ENCODE data around the gene ABAT. TPM values are rescaled to one million over a fixed set of nuclear protein-coding genes. Genes with fewer than 3 reads are reported as not detected.
A peak's percentile ranks its signal among the peaks of the same experiment; 100 is the strongest.
"Not testable (repeated sequence)": the region's sequence is repeated elsewhere in the genome, so short reads cannot be mapped to it uniquely, and the experiment has no call there.

Gene ABAT
- total RNA-seq, 1 donor from 2014 or later = 378 TPM

GRCh38 chr16:8739151-8739550 is 64.7 kb downstream of the ABAT start:
- no peak for ATAC-seq

GRCh38 chr16:8739989-8740704 is 65.7 kb downstream of the ABAT start:
- ATAC-seq (peak; percentile 57), DNase-seq (ENCODE audit: low spot score) (peak; percentile 54)

More at GRCh38 chr16:8739151-8739550, 64.7 kb downstream of the ABAT start:
- DNase-seq (ENCODE audit: low spot score) = no peak

- DNase-seq (ENCODE audit: low spot score) (peak; percentile 84), ATAC-seq (peak; percentile 90)
Observed at GRCh38 chr16:8740775-8741355, 66.4 kb downstream of the ABAT start.

- ATAC-seq = no peak
- no peak for DNase-seq (ENCODE audit: low spot score)
Observed at GRCh38 chr16:8741636-8742035, 67.2 kb downstream of the ABAT start.

GRCh38 chr16:8742068-8742467 is 67.7 kb downstream of the ABAT start:
- peak; percentile 43 for ATAC-seq

GRCh38 chr16:8748944-8749343 is 74.5 kb downstream of the ABAT start:
- not testable (repeated sequence) for DNase-seq (ENCODE audit: low spot score); ATAC-seq

More at GRCh38 chr16:8742068-8742467, 67.7 kb downstream of the ABAT start:
- DNase-seq (ENCODE audit: low spot score) = peak; percentile 58

- DNase-seq (ENCODE audit: low spot score) = no peak
- ATAC-seq = peak; percentile 33
Observed at GRCh38 chr16:8751481-8752311, 77.3 kb downstream of the ABAT start.

GRCh38 chr16:8752706-8753105 is 78.3 kb downstream of the ABAT start:
- ATAC-seq (no peak), DNase-seq (ENCODE audit: low spot score) (no peak)

GRCh38 chr16:8753416-8754054 is 79.1 kb downstream of the ABAT start:
- DNase-seq (ENCODE audit: low spot score) (no peak), ATAC-seq (no peak)

- ATAC-seq = no peak
Observed at GRCh38 chr16:8756755-8757154, 82.3 kb downstream of the ABAT start.

GRCh38 chr16:8758022-8758421 is 83.6 kb downstream of the ABAT start:
- no peak for DNase-seq (ENCODE audit: low spot score)
- ATAC-seq = no peak

More at GRCh38 chr16:8756755-8757154, 82.3 kb downstream of the ABAT start:
- DNase-seq (ENCODE audit: low spot score) = no peak

GRCh38 chr16:8760021-8760420 is 85.6 kb downstream of the ABAT start:
- DNase-seq (ENCODE audit: low spot score) = no peak
- peak; percentile 19 for ATAC-seq

GRCh38 chr16:8761078-8761477 is 86.7 kb downstream of the ABAT start:
- DNase-seq (ENCODE audit: low spot score) (no peak), ATAC-seq (peak; percentile 23)

- DNase-seq (ENCODE audit: low spot score) = no peak
- no peak for ATAC-seq
Observed at GRCh38 chr16:8762254-8762653, 87.8 kb downstream of the ABAT start.

GRCh38 chr16:8763083-8763482 is 88.7 kb downstream of the ABAT start:
- DNase-seq (ENCODE audit: low spot score) = no peak
- no peak for ATAC-seq

GRCh38 chr16:8763899-8764298 is 89.5 kb downstream of the ABAT start:
- DNase-seq (ENCODE audit: low spot score) (no peak), ATAC-seq (no peak)

- no peak for DNase-seq (ENCODE audit: low spot score)
- no peak for ATAC-seq
Observed at GRCh38 chr16:8764525-8765250, 90.3 kb downstream of the ABAT start.

- no peak for DNase-seq (ENCODE audit: low spot score)
- peak; percentile 13 for ATAC-seq
Observed at GRCh38 chr16:8767176-8767575, 92.8 kb downstream of the ABAT start.

GRCh38 chr16:8768283-8768682 is 93.9 kb downstream of the ABAT start:
- ATAC-seq (no peak), DNase-seq (ENCODE audit: low spot score) (no peak)

GRCh38 chr16:8768692-8769091 is 94.3 kb downstream of the ABAT start:
- DNase-seq (ENCODE audit: low spot score) (no peak), ATAC-seq (no peak)

Data from left lobe of liver (tissue), 2 donors.